Measurements from ENCODE around the gene MPND. TPM values are rescaled to one million over a fixed set of nuclear protein-coding genes. Genes with fewer than 3 reads are reported as not detected.

The MPND gene
- total RNA-seq, 1 donor from 2014 or later: 21.9 TPM

- Histone ChIP-seq H3K4me3 (no peak overlapping the region), H3K27ac (no peak overlapping the region), H3K9me3 (no peaks in the 10 kb centered on the region), H3K27me3 (no peaks in the 10 kb centered on the region), H3K36me3 (no peaks in the 10 kb centered on the region), H3K4me1 (no peaks in the 10 kb centered on the region)
- DNase-seq (ENCODE audit: low spot score in 2 of 2): no peak
- intact Hi-C loops (cut with DNase I): no loop called here
- TF ChIP-seq CTCF (IDR thresholded peaks at IDR 0.05): no peak
Measured at GRCh38 chr19:4298810-4299550, 44.4 kb upstream of the MPND start.

DNA sequence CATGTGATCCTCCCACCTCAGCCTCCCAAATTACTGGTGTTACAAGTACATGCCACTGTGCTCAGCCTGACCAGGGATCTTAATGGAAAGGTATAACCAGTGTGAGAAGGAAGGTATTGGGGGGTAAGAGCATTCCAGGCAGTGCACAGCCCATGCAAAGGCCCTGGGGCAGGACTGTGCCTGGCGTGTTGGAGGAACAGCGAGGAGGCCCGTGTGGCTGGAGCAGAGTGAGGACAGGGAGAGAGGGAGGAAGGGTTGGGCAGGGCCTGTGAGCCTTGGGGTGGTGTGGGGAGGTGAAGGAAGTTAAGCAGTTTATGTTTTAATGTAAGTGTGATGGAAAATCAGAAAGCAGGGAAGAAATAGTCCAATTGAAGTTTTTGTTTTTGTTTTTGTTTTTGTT lies 42.8 kb upstream of the MPND start:
- TF ChIP-seq CTCF (IDR thresholded peaks at IDR 0.05): no peak
- no peak overlapping the region for H3K4me3 ChIP-seq
- no peaks in the 10 kb centered on the region for H3K36me3 ChIP-seq
- no peaks in the 10 kb centered on the region for H3K4me1 ChIP-seq
- no peaks in the 10 kb centered on the region for H3K9me3 ChIP-seq
- DNase-seq (ENCODE audit: low spot score in 2 of 2): no peak
- intact Hi-C loops (cut with DNase I): no loop called here
- no peaks in the 10 kb centered on the region for H3K27me3 ChIP-seq
- no peak overlapping the region for H3K27ac ChIP-seq

- Histone ChIP-seq H3K4me1 (no peaks in the 10 kb centered on the region), H3K9me3 (no peaks in the 10 kb centered on the region), H3K27me3 (no peaks in the 10 kb centered on the region), H3K36me3 (no peaks in the 10 kb centered on the region), H3K4me3 (no peak overlapping the region), H3K27ac (no peak overlapping the region)
- no peak for DNase-seq (ENCODE audit: low spot score in 2 of 2)
- intact Hi-C loops (cut with DNase I): no loop called here
- no peak for TF ChIP-seq CTCF (IDR thresholded peaks at IDR 0.05)
Measured at GRCh38 chr19:4301590-4302242, 41.6 kb upstream of the MPND start.

DNA sequence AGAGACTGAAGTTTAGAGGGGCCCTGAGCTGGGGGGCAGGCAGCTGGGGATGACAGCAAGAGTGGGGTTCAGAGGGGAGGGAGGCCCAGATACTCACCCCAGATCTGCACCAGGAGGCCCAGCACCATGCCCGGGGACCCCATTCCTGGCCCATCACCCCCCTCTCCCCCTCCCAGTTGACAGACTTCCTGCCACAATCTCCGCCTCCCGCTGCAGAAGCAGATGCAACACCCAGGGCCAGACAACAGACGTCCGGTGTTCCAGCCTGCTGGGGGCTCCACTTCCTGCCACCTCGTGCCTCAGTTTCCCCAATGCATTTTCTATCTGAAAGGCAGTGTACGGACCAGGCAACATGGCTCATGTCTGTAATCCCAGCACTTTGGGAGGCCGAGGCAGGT lies 41.1 kb upstream of the MPND start, which contains the start of gene TMIGD2:
Gene TMIGD2 (minus strand): TSS at position 147 of the 398 bp plus-strand sequence. CDS start 4 bp downstream, at position 143.
- no peak for TF ChIP-seq CTCF (IDR thresholded peaks at IDR 0.05)
- intact Hi-C loops (cut with DNase I): no loop called here
- Histone ChIP-seq H3K4me3 (no peak within 1 kb of the TSS), H3K36me3 (no peaks in the 10 kb centered on the region), H3K4me1 (no peaks in the 10 kb centered on the region), H3K9me3 (no peaks in the 10 kb centered on the region), H3K27me3 (no peaks in the 10 kb centered on the region), H3K27ac (no peak within 1 kb of the TSS)
- no peak for DNase-seq (ENCODE audit: low spot score in 2 of 2)

GRCh38 chr19:4303819-4304537 lies 39.4 kb upstream of the MPND start:
- TF ChIP-seq CTCF (IDR thresholded peaks at IDR 0.05): no peak
- Histone ChIP-seq H3K27ac (no peak overlapping the region), H3K4me3 (peak overlapping the region; percentile 21 to 50), H3K4me1 (no peaks in the 10 kb centered on the region), H3K36me3 (no peaks in the 10 kb centered on the region), H3K9me3 (no peaks in the 10 kb centered on the region), H3K27me3 (no peaks in the 10 kb centered on the region)
- DNase-seq (ENCODE audit: low spot score in 2 of 2): no peak
- intact Hi-C loops (cut with DNase I): loop anchor here (2.0 kb wide), 1 partner anchor 31 kb away; no protein-coding TSS in a partner anchor

Data from ascending aorta (tissue), 2 donors.